Naive B cell (primary cell): Measurements from ENCODE around the gene CDH20. TPM values are rescaled to one million over a fixed set of nuclear protein-coding genes. Genes with fewer than 3 reads are reported as not detected.

ENCODE experiments used
- ATAC-seq, 2 donors: fragments of 150-1000 bp; cut with Tn5 transposase; 2 replicates each; pipeline ENCODE4 v1.10.0; 2021; ENCODE audit warnings: low read depth in 2 of 2, mild to moderate bottlenecking in 2 of 2, moderate library complexity in 2 of 2
- DNase-seq: peaks from one replicate; pipeline ENCODE4 v3.0.0; 2022
- H3K27ac Mint-ChIP-seq, 6 donors: one replicate each; pipeline ENCODE4 v1.8.0; 2020 to 2022; ENCODE audit warnings: mild to moderate bottlenecking in 6 of 6, mixed read lengths in 6 of 6, moderate library complexity in 5 of 6, inconsistent platforms in 2 of 6
- H3K27me3 Mint-ChIP-seq, 3 donors: one replicate each; pipeline ENCODE4 v1.8.0; 2021 to 2022; ENCODE audit warnings: mixed read lengths in 3 of 3, mild to moderate bottlenecking in 1 of 3
- H3K36me3 Mint-ChIP-seq, 2 donors: one replicate each; pipeline ENCODE4 v1.8.0; 2020 to 2022; ENCODE audit warnings: mixed read lengths in 2 of 2, inconsistent platforms in 1 of 2, mild to moderate bottlenecking in 1 of 2
- H3K4me1 Mint-ChIP-seq, 3 donors: one replicate each; pipeline ENCODE4 v1.8.0; 2020 to 2022; ENCODE audit warnings: mixed read lengths in 3 of 3, inconsistent platforms in 1 of 3, mild to moderate bottlenecking in 1 of 3, moderate library complexity in 1 of 3
- H3K4me3 Mint-ChIP-seq, 8 donors: one replicate each; pipeline ENCODE4 v1.8.0; 2020 to 2022; ENCODE audit warnings: mild to moderate bottlenecking in 8 of 8, mixed read lengths in 8 of 8, moderate library complexity in 8 of 8, inconsistent platforms in 2 of 8
- H3K9me3 Mint-ChIP-seq, 7 donors: one replicate each; pipeline ENCODE4 v1.8.0; 2020 to 2022; ENCODE audit warnings: mixed read lengths in 7 of 7, mild to moderate bottlenecking in 5 of 7, inconsistent platforms in 2 of 7, moderate library complexity in 1 of 7
- polyA plus RNA-seq, 6 donors: library from polyadenylated mRNA; unstranded; fragments of 300-500 nt; fragmentation: Illumina TruSeq; gene quantifications; one replicate each; pipeline ENCODE4 v1.2.3, GENCODE V29; 2021; ENCODE audit warnings: low read depth in 6 of 6

The CDH20 gene
- polyA plus RNA-seq, 6 donors from 2014 or later = 0.20 to 0.22 TPM; not detected in 4

DNA sequence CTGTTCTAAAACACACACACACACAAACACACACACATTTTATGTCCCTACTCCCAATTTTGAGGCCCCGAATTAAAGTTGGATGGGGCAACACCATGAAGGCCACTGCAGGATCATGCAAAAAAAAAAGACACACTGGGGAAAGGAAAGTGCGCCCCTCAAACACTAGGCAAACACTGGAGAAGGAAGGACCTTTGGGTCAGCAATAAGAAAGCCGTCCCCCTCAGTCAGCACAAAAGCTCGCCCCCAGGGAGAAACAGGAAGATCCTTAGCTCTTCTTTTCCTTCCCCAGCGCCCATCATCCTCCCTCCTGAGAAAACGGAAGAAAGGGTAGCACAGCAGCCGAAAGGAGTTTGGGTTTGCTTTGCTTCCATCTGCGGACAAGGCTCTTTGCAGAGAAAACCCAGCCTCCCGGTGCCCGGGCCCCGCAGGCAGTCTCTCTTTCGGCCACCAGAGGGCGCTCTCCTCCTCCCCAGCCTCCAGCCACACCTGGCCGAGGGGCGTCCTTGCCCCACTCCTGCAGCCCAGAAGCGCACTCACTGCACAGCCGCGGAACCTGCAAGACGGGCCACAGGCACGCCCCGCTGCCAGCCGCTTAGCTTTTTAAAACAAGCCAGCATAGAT lies 248.5 kb downstream of the CDH20 start:
- Mint-ChIP-seq H3K4me1 (peaks cover 0 to 10% (median 6%) of the 10 kb centered on the region in 3 donors), H3K9me3 (no peaks in the 10 kb centered on the region), H3K27me3 (peaks cover 30 to 51% (median 44%) of the 10 kb centered on the region in 3 donors), H3K4me3 (peak overlapping the region in 1 of 8 donors; percentile 17), H3K36me3 (no peaks in the 10 kb centered on the region), H3K27ac (peak overlapping the region in 1 of 6 donors; percentile 34)
- DNase-seq (peak; percentile 31), ATAC-seq (peak; percentile 63 to 77)

DNA sequence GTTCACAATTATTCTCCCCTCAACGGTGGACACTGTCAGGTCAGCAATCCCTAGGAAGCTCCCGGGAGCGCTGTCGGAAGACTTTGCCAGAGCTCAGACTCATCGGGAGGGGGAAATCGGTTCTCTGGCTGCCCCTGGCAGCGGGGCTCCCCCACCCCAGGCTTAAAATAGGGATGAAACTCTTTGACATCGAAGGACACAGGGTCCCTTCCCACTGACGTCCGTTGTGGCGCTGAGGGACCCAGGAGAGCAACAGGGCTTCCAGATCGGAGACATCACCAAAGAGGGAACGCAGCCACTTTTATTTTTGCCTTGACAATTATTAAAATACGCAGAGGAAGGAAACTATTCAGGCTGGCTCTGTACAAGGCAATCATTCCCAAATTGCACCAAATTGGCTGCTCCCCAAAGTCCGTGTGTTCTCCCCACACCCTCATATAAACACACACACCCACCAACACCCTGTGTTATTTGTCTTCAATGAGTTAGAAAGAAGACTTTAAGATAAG lies 249.0 kb downstream of the CDH20 start:
- Mint-ChIP-seq H3K9me3 (no peaks in the 10 kb centered on the region), H3K4me1 (peaks cover 0 to 10% (median 6%) of the 10 kb centered on the region in 3 donors), H3K27me3 (peaks cover 30 to 50% (median 39%) of the 10 kb centered on the region in 3 donors), H3K4me3 (peak overlapping the region in 2 of 8 donors; percentile 17 to 20), H3K36me3 (no peaks in the 10 kb centered on the region), H3K27ac (peak overlapping the region in 1 of 6 donors; percentile 34)
- no peak for DNase-seq
- no peak for ATAC-seq

DNA sequence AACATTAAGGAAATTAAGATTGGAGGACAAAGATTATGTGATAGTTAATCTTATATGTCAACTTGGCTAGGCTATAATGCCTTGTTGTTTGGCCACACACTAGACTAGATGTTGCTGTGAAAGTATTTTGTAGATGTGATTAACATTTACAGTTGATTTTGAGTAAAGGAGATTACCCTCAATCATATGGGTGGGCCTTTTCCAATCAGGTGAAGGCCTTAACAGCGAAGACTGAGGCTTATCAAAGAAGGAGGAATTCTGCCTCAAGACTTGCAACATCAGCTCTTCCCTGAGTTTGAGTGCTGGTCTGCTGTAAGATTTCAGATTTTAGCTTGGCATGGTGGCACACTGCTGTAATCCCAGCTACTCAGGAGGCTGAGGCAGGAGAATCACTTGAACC lies 250.3 kb downstream of the CDH20 start:
- H3K27me3 Mint-ChIP-seq = peaks cover 19 to 48% (median 36%) of the 10 kb centered on the region in 3 donors
- H3K4me3 Mint-ChIP-seq = no peak overlapping the region
- H3K9me3 Mint-ChIP-seq = no peaks in the 10 kb centered on the region
- H3K27ac Mint-ChIP-seq = peak overlapping the region in 1 of 6 donors; percentile 72
- ATAC-seq = no peak
- peaks cover 0 to 10% (median 6%) of the 10 kb centered on the region in 3 donors for H3K4me1 Mint-ChIP-seq
- no peak for DNase-seq
- H3K36me3 Mint-ChIP-seq = no peaks in the 10 kb centered on the region

DNA sequence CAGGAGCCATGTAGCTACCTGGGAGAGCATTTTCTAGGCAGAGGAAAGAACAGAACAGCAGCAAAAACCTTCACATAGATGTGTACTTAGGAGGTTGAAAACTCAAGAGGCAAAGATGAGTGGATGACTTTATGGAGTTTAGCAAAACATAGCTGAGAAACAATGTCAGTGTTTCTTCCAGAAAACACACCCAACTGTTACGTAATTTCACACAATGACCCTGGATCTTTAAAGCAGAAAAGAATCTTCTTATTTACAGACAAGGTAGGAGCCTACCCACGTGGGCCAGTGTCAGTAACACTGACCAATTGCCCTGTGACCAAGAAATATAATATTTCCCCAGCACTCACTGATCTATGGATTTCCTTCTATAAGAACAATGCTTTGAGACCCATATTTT lies 254.6 kb downstream of the CDH20 start:
- Mint-ChIP-seq H3K4me3 (no peak overlapping the region), H3K27ac (no peak overlapping the region), H3K4me1 (no peaks in the 10 kb centered on the region), H3K9me3 (no peaks in the 10 kb centered on the region), H3K27me3 (peaks cover 3 to 15% (median 11%) of the 10 kb centered on the region in 3 donors), H3K36me3 (no peaks in the 10 kb centered on the region)
- DNase-seq = no peak
- ATAC-seq = no peak

DNA sequence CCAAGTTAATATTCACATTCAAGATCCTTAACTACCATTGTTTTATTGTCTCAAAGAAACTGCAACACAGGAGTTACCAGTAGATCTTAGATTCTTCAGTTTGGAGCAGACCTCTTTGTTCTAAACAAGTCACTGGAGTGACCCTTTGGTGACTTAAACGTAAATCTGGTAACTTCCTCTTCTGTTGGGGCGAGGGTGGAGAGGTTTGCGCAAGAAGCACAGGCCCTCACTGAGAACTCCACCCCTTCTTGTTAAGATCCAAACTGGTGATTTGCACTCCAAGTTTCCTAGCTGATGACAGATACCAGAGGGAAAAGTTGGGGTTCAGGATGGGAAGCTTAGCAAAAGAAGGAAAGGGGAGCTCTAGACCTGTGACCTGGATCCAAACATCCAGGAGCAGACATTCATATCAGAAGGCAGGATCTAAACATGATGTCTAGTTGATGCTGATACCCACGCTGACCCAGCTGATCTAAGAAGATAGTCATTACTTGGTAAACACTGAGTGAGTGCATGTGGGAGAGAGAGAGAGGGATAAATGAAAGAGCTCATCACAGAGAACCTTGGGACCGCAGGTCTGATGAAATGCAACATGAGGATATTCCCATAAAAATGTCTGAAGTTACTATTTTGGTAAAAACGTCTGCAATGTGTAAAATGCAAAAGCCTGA lies 256.0 kb downstream of the CDH20 start:
- peaks cover 0 to 4% (median 0%) of the 10 kb centered on the region in 7 donors for H3K9me3 Mint-ChIP-seq
- DNase-seq (no peak), ATAC-seq (no peak)
- peaks cover 3 to 9% (median 6%) of the 10 kb centered on the region in 3 donors for H3K27me3 Mint-ChIP-seq
- no peaks in the 10 kb centered on the region for H3K36me3 Mint-ChIP-seq
- no peak overlapping the region for H3K4me3 Mint-ChIP-seq
- no peak overlapping the region for H3K27ac Mint-ChIP-seq
- H3K4me1 Mint-ChIP-seq = no peaks in the 10 kb centered on the region

DNA sequence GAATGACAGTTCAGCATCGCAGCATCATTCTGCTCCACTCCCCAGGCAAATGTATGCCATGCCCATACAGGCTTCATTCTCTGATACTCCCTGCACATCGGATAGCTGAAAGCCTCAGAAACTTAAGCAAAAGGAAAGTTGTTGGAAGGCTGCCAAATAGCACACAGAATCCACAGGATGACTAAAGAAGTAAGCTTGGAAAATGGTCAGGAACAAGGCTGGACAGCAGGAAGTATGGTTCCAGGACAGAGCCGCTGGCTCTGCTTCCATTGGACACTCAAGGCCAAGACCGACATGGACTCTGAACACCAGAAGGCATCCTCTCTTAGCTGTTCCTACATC lies 256.5 kb downstream of the CDH20 start:
- Mint-ChIP-seq H3K4me1 (no peaks in the 10 kb centered on the region), H3K27me3 (peaks cover 3 to 9% (median 6%) of the 10 kb centered on the region in 3 donors), H3K36me3 (no peaks in the 10 kb centered on the region), H3K4me3 (no peak overlapping the region), H3K9me3 (peaks cover 0 to 4% (median 0%) of the 10 kb centered on the region in 7 donors), H3K27ac (no peak overlapping the region)
- ATAC-seq (no peak), DNase-seq (no peak)

DNA sequence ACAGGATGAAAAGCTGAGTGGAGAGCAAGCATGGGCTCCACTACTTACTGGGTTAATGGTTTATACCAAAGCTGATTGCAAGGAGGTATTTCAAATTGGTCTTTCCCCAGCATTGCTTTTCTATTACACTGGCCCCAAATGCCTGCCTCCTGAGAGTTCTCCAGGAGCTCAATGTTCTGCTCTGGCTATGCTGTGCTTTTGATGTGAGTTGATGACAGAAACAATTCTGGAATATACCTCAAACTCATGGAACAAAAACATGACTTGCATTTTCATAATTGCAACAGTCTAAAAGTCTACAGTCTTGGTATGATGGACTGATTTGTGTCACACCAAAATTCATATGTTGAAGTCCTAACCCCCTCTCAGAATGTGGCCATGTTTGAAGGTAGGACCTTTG lies 258.0 kb downstream of the CDH20 start:
- H3K27ac Mint-ChIP-seq = no peak overlapping the region
- H3K4me3 Mint-ChIP-seq = no peak overlapping the region
- H3K4me1 Mint-ChIP-seq = no peaks in the 10 kb centered on the region
- DNase-seq (no peak), ATAC-seq (no peak)
- peaks cover 0 to 4% (median 0%) of the 10 kb centered on the region in 7 donors for H3K9me3 Mint-ChIP-seq
- no peaks in the 10 kb centered on the region for H3K36me3 Mint-ChIP-seq
- peaks cover 0 to 9% (median 6%) of the 10 kb centered on the region in 3 donors for H3K27me3 Mint-ChIP-seq

DNA sequence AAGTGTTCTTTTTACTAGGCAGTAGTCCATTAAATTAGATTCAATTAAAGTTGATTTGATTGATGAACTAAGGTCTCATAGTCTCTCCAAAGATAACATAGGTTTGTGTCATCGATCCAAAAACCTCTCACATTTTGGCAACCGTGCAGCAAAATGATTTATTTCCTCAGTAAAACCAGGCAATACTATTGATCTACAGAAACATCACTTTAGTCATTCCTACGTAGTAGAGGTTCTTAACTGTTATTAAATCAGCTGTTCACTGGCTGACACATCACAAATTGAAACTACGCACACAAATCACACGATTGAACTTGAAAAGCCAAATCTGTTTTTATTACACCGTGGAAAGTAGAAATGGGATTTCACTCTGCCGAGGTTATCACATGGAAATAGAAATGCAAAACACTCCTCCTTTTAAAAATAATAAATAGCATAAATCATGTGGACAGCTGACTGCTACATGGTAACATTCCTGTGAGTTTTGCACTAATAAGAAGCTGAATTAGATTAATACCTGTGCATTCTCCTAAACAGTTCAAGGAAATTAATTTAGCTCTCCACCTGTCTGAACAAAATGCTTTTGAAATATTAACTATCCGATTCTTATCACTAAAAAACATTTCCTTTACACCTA lies 262.5 kb downstream of the CDH20 start:
- no peaks in the 10 kb centered on the region for H3K36me3 Mint-ChIP-seq
- peaks cover 4 to 11% (median 5%) of the 10 kb centered on the region in 3 donors for H3K4me1 Mint-ChIP-seq
- no peak for ATAC-seq
- no peak for DNase-seq
- no peak overlapping the region for H3K4me3 Mint-ChIP-seq
- H3K9me3 Mint-ChIP-seq = peaks cover 0 to 4% (median 0%) of the 10 kb centered on the region in 7 donors
- H3K27ac Mint-ChIP-seq = no peak overlapping the region
- no peaks in the 10 kb centered on the region for H3K27me3 Mint-ChIP-seq

DNA sequence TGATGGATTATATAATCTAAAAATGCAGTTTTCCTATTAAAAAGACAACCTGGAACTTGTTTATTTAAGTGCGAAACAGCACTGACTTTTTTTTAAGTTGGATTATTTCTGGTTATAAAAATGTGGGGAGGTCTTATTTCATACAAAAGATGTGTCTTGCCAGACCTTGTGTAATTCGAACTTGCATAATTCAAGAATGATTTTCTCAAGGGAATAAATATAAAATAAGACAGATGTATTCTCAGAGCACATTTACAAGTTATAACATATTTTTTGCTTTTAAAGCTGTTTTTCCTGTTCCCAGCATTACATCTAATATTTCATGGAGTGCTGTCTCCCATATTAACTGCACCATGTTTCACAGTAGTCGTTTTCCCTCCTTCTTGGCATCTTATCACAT lies 263.1 kb downstream of the CDH20 start:
- Mint-ChIP-seq H3K27ac (no peak overlapping the region), H3K9me3 (peaks cover 0 to 4% (median 0%) of the 10 kb centered on the region in 7 donors), H3K4me3 (no peak overlapping the region), H3K4me1 (peaks cover 4 to 11% (median 5%) of the 10 kb centered on the region in 3 donors), H3K36me3 (no peaks in the 10 kb centered on the region), H3K27me3 (no peaks in the 10 kb centered on the region)
- DNase-seq (no peak), ATAC-seq (no peak)

DNA sequence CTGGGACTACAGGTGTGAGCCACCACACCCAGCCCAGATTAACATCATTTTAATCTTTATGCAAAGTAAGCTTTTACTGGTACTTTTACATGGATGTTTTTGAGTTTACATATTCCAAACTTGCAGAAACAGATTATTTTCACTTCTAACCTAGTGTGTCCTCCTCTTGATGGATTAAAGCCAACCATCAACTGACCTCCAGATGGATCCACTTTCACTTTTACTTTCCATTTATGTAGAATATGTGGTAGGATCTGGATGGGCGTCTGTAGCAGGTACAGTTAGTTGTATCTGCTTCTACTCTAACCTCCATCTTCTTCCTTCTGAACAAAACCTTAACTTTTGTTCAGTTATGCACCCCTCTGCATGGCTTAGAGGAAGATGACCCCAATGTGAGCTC lies 264.1 kb downstream of the CDH20 start:
- H3K4me1 Mint-ChIP-seq = peaks cover 4 to 11% (median 5%) of the 10 kb centered on the region in 3 donors
- no peak overlapping the region for H3K27ac Mint-ChIP-seq
- ATAC-seq = no peak
- H3K27me3 Mint-ChIP-seq = peaks cover 0 to 2% (median 0%) of the 10 kb centered on the region in 3 donors
- H3K4me3 Mint-ChIP-seq = peak overlapping the region in 1 of 8 donors; percentile 0
- H3K36me3 Mint-ChIP-seq = no peaks in the 10 kb centered on the region
- peaks cover 0 to 4% (median 0%) of the 10 kb centered on the region in 7 donors for H3K9me3 Mint-ChIP-seq
- DNase-seq = no peak

DNA sequence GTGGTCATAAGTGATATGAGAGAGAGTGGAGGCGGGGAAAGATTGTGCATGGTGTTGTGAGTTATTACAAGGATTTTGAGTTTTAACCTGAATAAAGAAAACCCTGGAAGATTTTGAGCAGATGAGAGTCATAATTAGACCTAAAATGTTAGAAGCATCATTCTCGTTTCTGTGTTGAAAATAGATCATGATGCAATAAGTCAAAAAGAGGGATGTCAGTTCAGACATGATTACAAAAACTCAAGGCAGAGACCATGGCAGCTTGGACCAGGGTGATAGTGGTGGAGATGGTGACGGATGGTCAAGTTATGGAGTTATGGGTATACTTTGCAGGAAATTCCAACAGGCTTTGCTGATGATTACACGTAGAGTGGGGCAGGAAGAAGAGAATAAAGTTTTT lies 267.2 kb downstream of the CDH20 start:
- Mint-ChIP-seq H3K4me1 (peaks cover 4 to 11% (median 5%) of the 10 kb centered on the region in 3 donors), H3K9me3 (no peaks in the 10 kb centered on the region), H3K4me3 (no peak overlapping the region), H3K27ac (no peak overlapping the region), H3K36me3 (no peaks in the 10 kb centered on the region), H3K27me3 (peaks cover 5 to 17% (median 9%) of the 10 kb centered on the region in 3 donors)
- DNase-seq (no peak), ATAC-seq (no peak)

DNA sequence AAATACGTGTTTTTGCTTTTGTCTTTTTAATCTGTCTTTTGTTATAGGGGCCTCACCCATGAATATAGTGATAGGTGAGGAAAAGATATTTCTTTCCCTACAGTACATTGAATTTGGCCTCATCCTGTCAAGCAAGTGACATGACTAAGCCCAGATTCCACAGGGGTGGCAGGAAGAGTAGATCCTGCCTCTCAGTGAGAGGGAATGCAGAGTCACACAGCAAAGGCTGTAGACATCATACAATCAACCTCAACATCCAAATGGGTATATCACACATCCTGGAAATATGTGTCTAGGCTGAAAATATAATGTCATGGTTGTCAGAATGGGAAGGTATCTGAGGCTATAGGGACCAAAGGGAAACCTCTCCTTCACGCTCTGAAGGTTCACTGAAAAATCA lies 269.6 kb downstream of the CDH20 start:
- Mint-ChIP-seq H3K9me3 (peaks cover 0 to 1% (median 0%) of the 10 kb centered on the region in 7 donors), H3K27me3 (peaks cover 5 to 17% (median 9%) of the 10 kb centered on the region in 3 donors), H3K4me1 (peaks cover 4 to 11% (median 5%) of the 10 kb centered on the region in 3 donors), H3K36me3 (no peaks in the 10 kb centered on the region), H3K4me3 (no peak overlapping the region), H3K27ac (no peak overlapping the region)
- ATAC-seq (no peak), DNase-seq (no peak)
